ENCODE data around the gene EHD1. TPM values are rescaled to one million over a fixed set of nuclear protein-coding genes. Genes with fewer than 3 reads are reported as not detected.
"Not testable (repeated sequence)": the region's sequence is repeated elsewhere in the genome, so short reads cannot be mapped to it uniquely, and the experiment has no call there.

The EHD1 gene
- total RNA-seq, 1 donor from 2014 or later = 56.8 TPM

DNA sequence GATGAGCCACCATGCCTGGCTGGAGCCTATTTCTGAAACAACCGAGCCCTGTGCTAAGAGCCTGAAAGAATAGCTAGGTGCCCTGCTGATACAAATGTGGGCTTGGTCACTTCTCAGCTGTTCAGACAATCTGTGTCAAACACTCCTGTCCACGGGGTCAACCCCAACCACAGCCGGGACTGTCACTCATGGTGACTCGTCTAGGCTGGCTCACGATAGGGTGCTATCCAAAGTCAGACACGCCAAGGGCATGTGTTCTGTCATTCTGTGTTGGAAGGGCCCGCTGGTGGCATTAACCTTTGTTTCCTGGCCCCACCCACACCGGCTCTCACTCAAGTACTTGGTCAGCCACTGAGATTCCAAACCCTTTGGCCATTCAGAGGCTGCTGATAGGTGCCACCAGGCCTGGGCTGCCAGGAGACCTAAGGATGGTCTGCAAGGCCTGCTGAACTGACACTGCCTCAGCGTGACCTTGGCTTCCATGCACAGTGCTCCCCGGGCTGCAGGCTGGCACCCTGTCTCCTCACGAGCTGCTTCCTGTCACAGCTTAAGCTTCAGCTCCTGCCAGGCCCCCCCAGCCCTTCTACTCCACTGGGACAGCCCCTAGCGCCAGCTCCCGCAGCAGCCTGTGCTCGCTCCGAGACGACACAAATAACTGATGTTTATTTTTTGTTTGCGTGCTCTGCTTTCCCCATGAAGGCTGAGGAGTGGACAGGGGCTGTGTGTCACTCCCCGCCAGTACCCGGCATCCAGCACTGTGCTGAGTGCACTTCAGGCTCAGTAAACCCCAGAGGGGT lies 19.8 kb downstream of the EHD1 start:
- no peak for DNase-seq (ENCODE audit: low spot score)

DNA sequence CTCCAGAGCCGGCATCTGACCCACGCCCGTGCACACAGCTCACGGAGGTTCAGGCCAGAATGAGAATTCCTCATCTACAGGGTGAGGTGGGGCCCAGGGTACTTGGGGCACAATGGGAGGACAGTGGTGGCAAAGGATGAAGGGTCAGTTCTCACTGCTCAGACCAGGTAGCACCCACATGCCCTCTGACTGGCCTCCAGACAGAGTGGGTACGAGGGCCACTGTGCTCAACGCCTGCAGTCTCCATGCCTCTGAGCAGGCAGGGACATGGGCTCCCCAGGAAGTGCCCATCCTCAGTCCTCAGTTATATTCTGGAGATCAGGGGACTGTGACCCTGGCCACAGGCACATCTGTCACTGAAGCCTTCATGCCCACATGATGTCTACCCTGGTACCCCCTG lies 20.9 kb downstream of the EHD1 start:
- no peak for DNase-seq (ENCODE audit: low spot score)

DNA sequence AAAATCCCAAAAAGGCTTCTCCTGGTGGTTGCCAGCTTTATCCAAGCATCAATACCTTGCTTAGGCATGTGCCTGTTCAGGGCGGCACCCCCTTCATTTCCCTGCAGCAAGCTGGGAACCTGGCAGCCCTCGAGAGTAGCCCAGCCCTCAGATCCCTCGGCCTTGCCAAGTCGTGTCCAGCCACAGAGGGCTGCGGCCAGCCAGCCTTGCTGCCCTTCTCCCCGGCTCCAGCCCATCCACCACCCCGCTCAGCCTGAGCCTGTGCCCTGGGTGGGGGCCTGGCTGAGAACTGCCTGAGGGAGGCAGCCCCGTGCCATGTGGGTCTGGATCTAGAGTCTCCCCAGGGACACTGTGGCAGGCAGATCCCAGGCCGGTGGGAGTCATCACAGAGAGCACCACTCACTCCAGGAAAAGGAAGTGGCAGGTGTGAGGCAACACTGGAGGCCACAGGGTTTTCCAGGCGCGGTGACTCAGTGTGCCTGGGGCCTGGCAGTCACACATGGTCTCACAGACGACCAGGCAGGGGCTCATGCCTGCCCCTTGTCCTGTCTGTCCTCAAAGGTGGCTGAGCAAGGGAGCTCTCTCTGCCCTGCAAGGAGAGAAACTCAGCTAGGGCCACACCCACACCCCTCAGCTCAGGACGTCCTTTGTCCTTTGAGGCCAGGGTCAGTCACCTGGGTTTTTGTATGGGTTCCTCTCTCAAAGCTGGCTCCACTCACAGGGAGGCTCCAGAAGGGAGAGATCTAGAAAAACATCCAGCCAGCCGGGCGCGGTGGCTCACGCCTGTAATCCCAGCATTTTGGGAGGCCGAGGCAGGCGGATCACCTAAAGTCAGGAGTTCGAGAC lies 21.8 kb downstream of the EHD1 start:
- DNase-seq (ENCODE audit: low spot score) = no peak

DNA sequence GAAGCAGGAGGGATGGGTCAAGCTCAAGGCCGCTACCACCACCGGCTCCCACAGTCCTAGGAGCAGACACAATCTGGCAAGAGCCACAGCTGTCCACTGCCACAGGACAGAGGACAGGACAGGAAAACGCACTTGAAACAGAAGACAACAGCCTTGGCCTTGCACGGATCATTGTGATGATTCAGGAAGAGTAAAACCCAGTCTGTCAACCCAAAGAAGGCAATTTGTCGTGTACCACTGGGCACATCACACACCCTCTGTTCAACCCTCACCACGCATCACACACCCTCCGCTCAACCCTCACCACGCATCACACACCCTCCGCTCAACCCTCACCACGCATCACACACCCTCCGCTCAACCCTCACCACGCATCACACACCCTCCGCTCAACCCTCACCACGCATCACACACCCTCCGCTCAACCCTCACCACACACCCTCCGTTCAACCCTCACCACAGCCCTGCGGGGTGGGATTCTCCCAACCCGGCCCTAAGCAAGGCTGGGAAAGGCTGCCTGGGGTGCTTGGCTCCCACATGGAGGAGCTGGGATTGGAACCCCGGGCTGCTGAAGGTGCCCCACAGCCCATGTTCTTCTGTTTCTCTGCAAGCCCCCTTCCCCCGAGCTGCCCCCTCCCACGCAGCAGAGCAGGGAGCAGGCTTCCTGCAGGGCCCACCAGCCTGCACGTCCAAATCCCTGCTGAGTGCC lies 22.7 kb downstream of the EHD1 start:
- DNase-seq (ENCODE audit: low spot score) = no peak

DNA sequence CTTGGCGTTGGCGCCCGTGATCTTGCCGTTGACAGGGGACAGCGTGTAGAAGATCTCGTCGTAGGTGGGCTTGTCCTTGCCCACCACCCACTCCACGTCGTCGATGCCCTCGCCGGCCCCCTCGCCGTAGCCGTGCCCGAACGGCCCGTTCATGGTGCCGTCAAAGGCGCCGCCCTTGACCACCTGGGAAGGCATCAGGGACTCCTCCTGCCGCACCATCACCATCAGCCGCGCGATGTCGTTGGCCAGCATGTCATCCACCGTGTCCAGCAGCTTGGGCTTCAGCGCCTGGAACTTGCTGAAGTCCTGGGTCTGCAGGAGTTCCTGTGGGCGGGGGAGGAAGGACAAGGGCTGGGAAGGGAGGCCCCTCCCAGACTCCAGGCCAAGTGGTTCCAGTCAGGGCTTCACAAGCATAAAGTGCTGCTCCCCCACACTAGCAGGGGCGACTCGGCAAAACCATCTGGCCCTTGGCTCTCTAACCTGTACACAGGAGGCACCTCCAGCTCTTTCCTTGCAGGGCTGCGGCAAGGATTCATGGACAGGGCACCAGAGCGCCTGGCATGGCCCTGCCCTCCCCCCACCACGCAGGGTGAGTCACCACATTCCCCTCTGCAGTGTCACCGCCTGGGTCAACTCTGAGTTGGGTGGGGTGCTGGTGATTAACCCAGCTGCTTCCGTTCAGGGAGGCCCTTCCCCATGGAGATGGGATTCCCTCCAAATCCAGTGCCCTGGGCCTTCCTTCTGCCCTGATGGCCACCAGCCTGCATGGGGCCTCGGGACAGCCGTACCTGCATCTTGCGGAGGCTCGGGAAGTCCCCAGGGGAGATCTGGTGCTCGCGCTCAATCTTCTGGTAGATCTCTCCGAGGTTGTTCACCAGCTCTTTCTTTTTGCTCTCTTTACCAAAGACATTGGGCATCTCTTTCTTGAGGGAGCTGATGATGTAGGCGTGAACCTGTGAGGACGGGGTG lies 23.6 kb downstream of the EHD1 start:
- peak; percentile 87 for DNase-seq (ENCODE audit: low spot score)

DNA sequence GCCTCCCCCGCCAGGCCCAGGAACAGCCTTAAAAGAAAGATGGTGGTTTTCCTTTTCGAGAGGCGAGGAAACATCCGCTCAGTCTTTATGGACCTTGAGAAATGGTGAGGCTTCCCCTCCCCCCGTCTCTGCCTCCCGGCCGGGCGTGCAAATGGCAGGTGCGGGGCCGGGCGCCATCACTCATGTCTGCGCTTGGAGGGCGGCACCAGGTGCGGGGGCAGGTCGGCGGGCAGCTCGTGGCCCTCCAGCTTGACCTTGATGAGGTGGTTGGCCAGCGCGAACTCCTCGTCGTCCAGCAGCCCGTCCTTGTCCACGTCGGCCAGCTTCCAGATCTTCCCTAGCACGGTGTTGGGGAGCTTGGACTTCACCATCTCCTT lies 24.3 kb downstream of the EHD1 start:
- DNase-seq (ENCODE audit: low spot score) = no peak

DNA sequence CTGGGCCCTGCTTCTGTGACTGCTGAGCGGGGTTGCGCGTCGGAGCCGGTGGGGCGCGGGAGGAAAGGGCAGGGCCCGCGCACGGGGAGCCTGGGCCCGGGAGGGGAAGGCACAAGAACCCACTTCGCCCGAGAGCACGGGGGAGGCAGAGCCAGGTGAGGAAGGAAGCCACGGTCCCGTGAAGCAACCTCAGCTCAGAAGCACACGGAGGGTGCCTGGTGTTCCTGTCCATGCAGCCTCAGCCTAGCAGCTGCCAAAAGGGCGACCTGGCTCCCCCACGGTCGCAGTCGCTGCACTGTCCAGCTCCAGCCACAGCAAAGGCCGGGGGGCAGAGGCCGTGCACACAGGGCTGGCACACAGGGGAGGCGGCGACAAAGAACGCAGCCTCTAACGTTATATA lies 24.7 kb downstream of the EHD1 start:
- DNase-seq (ENCODE audit: low spot score) = no peak

DNA sequence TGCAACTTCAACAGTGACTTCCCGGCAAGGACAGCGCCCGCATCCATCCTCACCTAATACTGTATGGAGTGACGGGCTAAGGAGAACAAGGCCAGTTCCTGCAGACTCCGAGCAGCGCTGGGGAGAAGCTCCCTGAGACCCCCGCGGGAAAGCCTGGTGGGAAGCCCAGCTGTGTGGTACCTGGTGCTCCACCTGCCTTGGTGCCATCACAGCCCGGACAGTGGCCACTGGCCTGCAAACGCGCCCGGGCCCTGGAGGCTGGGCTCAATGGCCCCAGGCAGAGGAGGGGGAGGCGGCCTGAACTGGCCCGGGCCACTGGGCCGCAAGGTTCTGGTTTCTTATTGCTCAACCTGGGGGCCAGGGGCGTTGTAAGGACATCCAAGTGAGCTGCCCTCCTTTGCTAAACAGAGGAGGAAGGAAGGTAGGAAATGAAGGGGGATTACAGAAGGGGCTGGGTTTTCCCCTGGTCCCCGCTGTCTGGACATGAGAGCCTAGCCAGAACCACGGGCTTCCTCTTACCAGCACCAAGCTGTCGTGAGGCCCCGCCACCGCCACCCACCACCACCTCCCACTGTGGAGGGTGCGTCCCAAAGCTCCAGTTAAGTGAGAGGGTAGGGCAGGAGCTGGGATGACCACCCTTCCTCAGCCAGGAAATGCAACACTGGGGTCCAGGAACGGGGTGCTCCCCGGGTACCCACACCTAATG lies 25.5 kb downstream of the EHD1 start:
- no peak for DNase-seq (ENCODE audit: low spot score)

DNA sequence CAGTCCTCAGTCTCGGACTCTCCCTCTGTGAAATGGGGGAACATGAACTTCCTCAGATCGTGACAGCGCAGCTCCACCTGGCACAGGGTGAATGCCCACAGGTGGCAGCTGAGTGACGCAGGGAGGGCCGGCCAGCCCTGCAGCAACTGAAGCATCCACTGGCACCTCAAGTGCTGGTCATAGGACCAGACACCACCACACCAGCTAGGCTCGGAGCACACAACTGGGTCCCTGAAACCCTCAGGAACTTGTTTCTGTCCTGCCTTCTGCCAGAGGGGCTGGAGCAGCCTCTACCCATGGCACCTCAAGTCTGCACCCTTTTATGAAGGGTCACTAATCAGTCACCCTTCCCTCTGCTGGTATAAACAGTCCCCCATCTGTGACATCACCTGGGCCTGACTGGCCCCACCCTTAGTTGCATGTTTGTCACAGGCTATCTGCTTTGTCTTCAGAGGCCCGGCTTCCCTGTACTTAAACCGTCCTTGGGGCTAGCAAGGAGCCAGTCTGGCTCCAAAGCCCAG lies 26.5 kb downstream of the EHD1 start:
- no peak for DNase-seq (ENCODE audit: low spot score)

DNA sequence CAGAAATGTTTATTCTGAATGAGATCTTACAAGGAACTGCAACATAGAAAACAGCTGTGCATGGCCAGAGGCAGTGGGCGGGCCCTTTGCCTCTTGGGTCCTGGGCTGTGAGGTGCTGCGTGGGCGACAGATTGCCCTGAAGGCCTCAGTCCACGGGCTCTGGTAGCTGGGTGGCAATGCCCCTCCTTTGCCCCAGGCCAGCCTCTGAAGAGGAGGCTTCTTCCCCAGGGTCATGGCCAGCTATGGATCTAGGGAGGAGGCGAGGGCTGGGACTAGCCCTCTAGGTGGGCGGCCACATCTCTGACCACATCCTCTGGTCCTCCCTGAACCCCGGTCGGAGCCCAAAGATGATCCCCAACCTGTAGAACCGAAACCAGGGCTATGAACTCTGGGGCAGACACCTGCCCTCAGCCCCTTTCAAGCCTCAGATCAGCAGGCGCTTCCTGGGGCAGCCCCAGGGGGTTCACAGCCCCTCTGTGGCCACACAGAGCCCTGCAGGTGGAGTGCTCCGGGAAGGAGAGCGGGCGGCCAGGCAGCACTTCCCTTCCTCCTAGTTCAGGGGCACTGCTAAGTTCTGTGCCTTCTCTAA lies 27.3 kb downstream of the EHD1 start:
- DNase-seq (ENCODE audit: low spot score) = no peak

DNA sequence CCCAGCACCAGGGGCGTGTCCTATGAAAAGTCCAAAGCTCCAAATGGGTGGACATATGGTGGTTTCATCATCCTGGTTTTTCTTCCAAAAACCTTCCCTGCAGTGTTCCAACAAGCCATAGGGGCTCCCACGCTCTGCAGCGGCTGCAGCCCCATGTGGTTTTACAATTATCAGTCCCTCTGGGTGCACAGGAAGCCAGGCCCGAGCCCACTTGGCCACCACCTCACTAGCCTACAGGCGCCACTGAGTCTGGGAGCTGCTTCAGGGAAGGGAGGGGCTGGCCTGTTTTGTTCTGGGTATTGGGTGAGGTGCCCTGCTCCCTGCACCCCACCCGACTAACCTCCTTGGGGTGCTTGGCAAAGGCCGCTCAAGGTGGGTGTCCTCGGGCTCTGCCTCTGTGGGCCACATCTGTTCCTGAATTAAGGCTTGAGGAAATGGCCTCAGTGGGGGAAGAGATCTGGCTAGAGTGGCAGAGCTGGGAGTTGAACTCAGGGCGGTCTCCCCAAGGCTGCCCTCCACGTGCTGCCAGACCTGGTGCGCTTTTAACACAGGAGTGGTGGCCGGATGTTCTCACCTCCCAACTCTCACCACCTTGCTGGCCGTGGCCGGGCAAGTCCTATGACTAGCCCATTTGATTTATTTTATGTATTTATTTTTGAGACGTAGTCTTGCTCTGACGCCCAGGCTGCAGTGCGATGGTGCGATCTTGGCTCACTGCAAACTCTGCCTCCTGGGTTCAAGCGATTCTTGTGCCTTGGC lies 28.6 kb downstream of the EHD1 start:
- DNase-seq (ENCODE audit: low spot score) = no peak

DNA sequence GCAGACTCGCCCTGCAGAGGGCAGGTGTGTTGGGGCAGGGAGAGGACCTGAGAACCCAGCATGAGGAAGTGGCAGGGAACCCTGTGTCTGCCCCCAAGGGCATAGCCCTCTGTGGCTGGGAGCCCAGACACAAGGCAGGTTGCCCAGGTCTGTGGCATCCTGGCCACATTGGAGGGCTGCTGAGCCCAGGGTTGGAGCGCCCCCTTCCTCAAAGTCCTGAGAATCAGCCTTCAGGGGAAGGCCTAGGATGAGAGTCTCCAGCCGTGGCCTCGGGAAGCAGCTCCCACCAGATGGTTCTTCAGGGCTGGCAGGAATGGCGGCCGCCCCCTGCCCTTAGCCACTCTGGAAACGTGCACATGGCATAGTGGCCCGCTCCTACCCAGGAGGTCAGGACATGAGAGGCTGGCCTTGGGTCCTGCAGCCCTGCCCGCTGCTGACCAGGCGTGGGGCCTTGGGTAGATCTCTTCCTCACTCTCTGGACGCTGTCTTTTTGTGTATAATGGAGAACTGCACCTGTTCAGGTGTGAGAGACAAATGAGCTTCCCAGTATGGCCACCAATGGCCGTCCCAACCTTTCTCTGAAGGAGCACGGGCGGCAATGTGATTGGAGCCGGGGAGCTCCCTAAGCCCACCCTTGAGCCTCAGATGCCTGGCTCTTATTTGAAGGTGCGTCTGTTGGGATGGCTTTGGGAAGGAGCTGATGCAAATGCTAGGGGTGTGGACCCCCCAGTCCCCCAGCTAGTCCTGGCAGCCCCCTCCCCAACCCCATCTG lies 29.4 kb downstream of the EHD1 start:
- DNase-seq (ENCODE audit: low spot score) = no peak

DNA sequence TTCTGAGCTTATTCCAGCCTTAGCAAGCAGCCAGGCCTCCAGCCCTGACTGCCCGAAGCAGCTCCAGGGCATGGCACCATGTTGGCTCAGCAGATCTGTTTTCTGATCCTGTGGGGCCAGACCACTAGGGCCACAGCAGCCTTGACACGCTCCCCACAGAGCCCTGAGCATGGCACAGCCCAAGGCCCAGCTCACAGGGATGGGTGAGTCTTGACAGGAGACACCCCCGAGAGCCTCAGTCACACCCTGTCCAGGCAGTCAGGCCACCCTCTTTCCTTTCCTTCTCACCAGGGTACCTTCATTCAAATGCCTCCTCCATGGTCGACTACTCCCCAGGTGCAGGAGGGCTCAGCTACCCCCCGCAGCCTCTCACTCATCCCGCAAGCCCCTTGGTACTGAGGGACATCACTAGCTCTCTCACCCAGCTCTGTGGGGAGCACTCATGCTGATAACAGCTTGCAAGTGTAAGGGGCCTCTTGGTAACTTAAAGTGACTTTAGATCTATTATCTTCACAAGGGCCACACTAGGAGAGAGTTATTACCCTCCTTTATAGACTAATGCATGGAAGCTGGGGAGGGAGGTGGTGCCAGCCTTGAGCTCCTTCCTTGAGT lies 30.1 kb downstream of the EHD1 start:
- no peak for DNase-seq (ENCODE audit: low spot score)

DNA sequence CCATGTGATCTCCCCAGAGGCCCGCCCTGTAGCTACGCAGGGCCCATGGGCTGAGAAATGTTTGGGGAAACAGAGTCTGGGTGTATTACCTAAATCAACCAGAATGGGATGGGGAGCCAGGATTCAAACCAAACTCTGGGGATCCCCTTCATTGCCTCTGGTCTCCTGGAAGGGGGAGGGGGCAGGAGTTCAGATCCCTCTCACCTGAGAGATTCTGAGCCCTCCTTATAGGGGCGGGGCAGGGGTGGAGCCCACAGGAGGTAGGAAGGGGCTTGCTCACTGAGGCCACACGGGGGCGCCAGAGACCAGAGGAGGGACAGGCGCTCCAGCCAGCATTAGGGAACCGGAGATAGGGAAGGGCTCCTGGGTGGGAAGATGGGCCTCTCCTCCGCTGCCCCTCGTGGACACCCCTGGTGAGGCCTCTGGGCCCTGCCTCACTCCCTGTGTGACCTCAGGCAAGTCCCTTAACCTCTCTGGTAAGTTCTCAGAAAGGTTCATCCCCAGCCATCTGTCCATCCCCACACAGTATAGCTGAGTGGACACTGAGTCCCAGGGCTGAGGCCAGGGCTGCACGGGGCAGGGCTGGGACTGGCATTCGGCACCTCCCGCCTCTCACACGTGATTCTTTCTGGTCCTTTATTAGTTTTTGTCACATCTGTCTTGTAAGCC lies 31.3 kb downstream of the EHD1 start:
- peak; percentile 96 for DNase-seq (ENCODE audit: low spot score)

DNA sequence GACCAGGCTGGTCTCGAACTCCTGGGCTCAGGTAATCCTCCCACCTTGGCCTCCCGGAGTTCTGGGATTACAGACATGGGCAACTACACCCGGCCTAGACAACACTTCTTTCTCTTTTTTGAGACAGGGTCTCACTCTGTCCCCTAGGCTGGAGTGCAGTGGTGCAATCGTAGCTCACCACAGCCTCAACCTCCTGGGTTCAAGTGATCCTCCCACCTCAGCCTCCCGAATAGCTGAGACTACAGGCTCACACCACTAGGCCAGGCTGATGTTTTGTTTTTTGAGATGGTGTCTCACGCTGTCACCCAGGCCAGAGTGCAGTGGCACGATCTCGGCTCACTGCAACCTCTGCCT lies 32.7 kb downstream of the EHD1 start:
- DNase-seq (ENCODE audit: low spot score) = not testable (repeated sequence)

DNA sequence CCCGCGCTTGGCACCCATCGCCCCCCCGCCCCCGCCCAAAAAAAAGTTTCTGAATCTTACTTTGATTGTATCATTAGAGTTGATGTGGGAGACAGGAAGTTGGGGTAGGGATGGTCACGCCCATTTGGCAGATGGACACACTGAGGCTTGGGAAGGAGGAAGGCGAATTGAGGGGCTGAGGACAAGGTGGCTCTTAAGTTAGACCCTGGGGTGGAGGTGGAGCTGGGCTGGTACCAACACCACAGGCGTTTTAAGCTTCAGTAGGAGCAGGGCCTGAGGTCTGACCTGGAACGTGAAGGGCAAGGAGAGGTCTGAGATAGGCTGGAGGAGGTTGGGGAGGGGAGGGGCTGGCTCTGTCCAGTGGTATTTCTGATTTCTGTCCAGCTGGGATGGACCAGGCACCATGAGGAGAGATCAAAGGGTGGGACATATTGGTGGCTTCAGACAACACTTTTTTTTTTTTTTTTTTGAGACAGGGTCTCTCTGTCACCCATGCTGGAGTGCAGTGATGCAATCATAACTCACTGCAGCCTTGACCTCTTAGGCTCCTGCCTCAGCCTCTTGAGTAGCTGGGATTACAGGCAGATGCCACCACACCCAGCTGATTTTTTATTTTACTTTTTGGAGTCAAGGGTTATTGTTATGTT lies 33.2 kb downstream of the EHD1 start:
- DNase-seq (ENCODE audit: low spot score) = peak; percentile 23
